ENCODE results near the gene VPS25.

DNA sequence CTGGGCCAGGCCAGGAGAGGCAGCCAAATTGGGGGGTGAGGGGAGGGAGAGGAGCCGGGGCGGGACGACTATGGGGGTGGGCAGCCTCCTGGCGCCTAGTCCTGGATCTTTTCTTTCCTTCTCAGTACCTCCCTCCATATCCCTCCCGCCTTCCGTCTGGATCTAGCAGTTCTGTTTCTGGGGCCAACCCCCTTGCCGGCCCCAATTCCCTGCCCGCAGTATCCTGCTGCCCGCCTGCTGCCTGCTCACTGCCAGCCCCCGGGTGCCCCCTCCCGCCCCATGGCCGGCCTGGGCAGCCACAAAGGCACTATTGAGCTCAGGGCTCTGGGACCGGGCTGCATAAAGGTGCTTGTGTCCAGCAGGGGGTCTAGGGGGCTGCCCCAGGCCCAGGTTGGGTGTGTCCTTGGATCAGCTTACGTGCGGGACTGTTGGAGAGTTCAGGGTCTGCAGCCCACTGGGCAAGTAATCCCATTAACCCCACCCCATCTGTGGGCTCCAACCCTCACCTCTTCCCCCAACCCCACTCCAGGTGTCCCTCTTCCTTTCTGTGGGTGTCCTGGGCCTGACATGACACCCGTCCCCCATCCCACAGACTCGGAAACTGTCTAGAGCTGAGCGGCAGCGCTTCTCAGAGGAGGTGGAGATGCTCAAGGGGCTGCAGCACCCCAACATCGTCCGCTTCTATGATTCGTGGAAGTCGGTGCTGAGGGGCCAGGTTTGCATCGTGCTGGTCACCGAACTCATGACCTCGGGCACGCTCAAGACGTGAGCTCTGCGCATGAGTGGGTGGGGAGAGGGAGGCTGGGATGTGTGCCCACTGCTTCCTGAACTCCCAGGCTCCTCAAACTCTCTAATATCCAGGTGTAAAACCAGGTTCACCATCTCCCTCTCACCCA is 9.2 kb downstream of the VPS25 start:
- TF ChIP-seq, protein P1, sequence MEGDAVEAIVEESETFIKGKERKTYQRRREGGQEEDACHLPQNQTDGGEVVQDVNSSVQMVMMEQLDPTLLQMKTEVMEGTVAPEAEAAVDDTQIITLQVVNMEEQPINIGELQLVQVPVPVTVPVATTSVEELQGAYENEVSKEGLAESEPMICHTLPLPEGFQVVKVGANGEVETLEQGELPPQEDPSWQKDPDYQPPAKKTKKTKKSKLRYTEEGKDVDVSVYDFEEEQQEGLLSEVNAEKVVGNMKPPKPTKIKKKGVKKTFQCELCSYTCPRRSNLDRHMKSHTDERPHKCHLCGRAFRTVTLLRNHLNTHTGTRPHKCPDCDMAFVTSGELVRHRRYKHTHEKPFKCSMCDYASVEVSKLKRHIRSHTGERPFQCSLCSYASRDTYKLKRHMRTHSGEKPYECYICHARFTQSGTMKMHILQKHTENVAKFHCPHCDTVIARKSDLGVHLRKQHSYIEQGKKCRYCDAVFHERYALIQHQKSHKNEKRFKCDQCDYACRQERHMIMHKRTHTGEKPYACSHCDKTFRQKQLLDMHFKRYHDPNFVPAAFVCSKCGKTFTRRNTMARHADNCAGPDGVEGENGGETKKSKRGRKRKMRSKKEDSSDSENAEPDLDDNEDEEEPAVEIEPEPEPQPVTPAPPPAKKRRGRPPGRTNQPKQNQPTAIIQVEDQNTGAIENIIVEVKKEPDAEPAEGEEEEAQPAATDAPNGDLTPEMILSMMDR (conservative IDR thresholded peaks at IDR 0.05; ENCODE audit: low read depth, low read length): no peak
- TF ChIP-seq EZH2 (IDR thresholded peaks at IDR 0.05; ENCODE audit: borderline replicate concordance, low read depth, low read length, poor library complexity, severe bottlenecking): no peak

Measured in A673 (cell line).